Measurements from ENCODE around the gene PKM.

The PKM gene

DNA sequence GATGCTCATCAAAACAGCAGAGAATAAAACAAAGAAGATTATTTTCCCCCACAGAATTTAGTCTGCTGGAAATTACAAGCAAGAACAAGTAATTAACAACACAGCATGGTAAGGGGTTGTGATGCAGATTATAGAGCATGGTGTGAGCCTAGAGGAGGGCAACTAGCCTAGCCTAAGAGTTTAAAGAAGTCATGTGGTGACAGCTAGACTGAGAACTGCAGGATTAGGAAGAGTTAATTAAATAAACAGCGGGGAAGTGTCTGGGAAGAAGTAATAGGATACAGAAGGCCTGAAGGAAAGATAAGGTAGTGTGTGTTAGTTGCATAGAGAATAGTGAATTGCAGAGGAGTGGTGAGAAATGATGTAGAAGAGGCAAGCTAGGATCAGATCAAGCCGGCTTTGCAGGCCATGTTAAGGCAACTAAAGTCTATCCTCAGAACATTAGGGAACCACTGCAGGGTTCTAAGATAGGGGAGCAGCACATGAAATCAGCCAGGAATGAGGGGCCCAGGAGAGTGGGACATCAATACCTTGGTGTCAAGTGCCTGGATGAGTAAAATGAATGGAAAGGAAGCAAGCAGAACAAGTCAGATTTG is 11.9 kb upstream of the PKM start:
- Histone ChIP-seq H3K27me3 (ENCODE audit: insufficient read depth, poor library complexity, severe bottlenecking) (no peaks in the 10 kb centered on the region), H3K27ac (replicated peaks) (no peak overlapping the region), H3K4me3 (replicated peaks; ENCODE audit: insufficient read depth, low read length) (no peak overlapping the region)
- TF ChIP-seq, protein P1, sequence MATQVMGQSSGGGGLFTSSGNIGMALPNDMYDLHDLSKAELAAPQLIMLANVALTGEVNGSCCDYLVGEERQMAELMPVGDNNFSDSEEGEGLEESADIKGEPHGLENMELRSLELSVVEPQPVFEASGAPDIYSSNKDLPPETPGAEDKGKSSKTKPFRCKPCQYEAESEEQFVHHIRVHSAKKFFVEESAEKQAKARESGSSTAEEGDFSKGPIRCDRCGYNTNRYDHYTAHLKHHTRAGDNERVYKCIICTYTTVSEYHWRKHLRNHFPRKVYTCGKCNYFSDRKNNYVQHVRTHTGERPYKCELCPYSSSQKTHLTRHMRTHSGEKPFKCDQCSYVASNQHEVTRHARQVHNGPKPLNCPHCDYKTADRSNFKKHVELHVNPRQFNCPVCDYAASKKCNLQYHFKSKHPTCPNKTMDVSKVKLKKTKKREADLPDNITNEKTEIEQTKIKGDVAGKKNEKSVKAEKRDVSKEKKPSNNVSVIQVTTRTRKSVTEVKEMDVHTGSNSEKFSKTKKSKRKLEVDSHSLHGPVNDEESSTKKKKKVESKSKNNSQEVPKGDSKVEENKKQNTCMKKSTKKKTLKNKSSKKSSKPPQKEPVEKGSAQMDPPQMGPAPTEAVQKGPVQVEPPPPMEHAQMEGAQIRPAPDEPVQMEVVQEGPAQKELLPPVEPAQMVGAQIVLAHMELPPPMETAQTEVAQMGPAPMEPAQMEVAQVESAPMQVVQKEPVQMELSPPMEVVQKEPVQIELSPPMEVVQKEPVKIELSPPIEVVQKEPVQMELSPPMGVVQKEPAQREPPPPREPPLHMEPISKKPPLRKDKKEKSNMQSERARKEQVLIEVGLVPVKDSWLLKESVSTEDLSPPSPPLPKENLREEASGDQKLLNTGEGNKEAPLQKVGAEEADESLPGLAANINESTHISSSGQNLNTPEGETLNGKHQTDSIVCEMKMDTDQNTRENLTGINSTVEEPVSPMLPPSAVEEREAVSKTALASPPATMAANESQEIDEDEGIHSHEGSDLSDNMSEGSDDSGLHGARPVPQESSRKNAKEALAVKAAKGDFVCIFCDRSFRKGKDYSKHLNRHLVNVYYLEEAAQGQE (IDR thresholded peaks at IDR 0.05; ENCODE audit: insufficient replicate concordance, low read depth) = no peak
- TF ChIP-seq GABPA (IDR thresholded peaks at IDR 0.05; ENCODE audit: low read depth) = no peak
- DNase-seq (ENCODE audit: low read depth in 1 of 2, low spot score in 1 of 2) = no peak

DNA sequence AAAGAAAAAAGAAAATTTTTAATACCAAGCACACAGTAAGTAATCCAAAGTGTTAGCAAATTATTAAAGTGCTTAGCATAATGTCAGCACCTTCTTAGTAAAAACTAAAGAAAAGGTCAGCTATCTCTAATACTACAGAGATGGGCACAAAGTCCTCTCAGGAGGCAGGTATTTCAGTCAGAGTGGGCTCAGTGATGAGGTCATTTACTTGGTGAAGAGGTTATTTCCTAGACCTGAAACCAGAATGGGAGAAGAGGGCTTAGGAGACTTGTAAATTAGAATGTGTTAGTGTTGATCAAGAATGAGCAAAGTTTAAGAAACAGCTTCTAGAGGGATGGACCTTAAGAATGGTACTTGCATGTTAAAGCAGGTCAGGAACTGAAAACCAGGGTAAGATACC is 8.7 kb upstream of the PKM start:
- no peak for DNase-seq (ENCODE audit: low read depth in 1 of 2, low spot score in 1 of 2)
- TF ChIP-seq, protein P1 (IDR thresholded peaks at IDR 0.05; ENCODE audit: insufficient replicate concordance, low read depth) = no peak
- TF ChIP-seq GABPA (IDR thresholded peaks at IDR 0.05; ENCODE audit: low read depth) = no peak
- no peak for TF ChIP-seq CTCF (IDR thresholded peaks at IDR 0.05; ENCODE audit: insufficient read depth, low read length)
- no peak for TF ChIP-seq POLR2AphosphoS5 (IDR thresholded peaks at IDR 0.05; ENCODE audit: low read depth)
- no peak for TF ChIP-seq SPI1 (IDR thresholded peaks at IDR 0.05; ENCODE audit: borderline replicate concordance, low read depth)
- no peak overlapping the region for H3K4me3 ChIP-seq (replicated peaks; ENCODE audit: insufficient read depth, low read length)
- H3K27ac ChIP-seq (replicated peaks) = no peak overlapping the region
- no peaks in the 10 kb centered on the region for H3K27me3 ChIP-seq (ENCODE audit: insufficient read depth, poor library complexity, severe bottlenecking)

GRCh38 chr15:72238586-72238985 is 7.6 kb upstream of the PKM start:
- no peak for DNase-seq (ENCODE audit: low read depth in 1 of 2, low spot score in 1 of 2)
- no peaks in the 10 kb centered on the region for H3K27me3 ChIP-seq (ENCODE audit: insufficient read depth, poor library complexity, severe bottlenecking)
- H3K27ac ChIP-seq (replicated peaks) = peak overlapping the region; percentile 42
- H3K4me3 ChIP-seq (replicated peaks; ENCODE audit: insufficient read depth, low read length) = no peak overlapping the region
- TF ChIP-seq GABPA (IDR thresholded peaks at IDR 0.05; ENCODE audit: low read depth) = no peak
- TF ChIP-seq, protein P1 (IDR thresholded peaks at IDR 0.05; ENCODE audit: insufficient replicate concordance, low read depth) = no peak
- no peak for TF ChIP-seq CTCF (IDR thresholded peaks at IDR 0.05; ENCODE audit: insufficient read depth, low read length)
- TF ChIP-seq POLR2AphosphoS5 (IDR thresholded peaks at IDR 0.05; ENCODE audit: low read depth) = no peak
- no peak for TF ChIP-seq SPI1 (IDR thresholded peaks at IDR 0.05; ENCODE audit: borderline replicate concordance, low read depth)
